Muscle of arm (tissue), 12 donors: ENCODE results near the gene HHIPL1. TPM values are rescaled to one million over a fixed set of nuclear protein-coding genes. Genes with fewer than 3 reads are reported as not detected.

Experiments
- DNase-seq: peaks from one replicate; pipeline ENCODE4 v3.0.0-alpha.2; 2013
- polyA plus RNA-seq, 12 donors: library from polyadenylated mRNA; unstranded; fragments of 120-200 nt; gene quantifications; one replicate each; pipeline ENCODE4 v1.2.1, GENCODE V29; 2013; ENCODE audit not compliant: insufficient read length in 12 of 12

Gene HHIPL1
- polyA plus RNA-seq, 12 donors = 1.2 to 2.2 (median 1.7) TPM; not detected in 1

GRCh38 chr14:99708449-99708848 lies 63.5 kb downstream of the HHIPL1 start:
- DNase-seq = no peak

GRCh38 chr14:99713972-99714371 lies 69.0 kb downstream of the HHIPL1 start:
- no peak for DNase-seq

- DNase-seq = no peak
Observed at GRCh38 chr14:99715266-99716000, 70.5 kb downstream of the HHIPL1 start.

GRCh38 chr14:99716091-99716849 lies 71.3 kb downstream of the HHIPL1 start:
- no peak for DNase-seq

GRCh38 chr14:99716850-99717681 lies 72.1 kb downstream of the HHIPL1 start:
- DNase-seq = no peak

GRCh38 chr14:99717682-99718013 lies 72.7 kb downstream of the HHIPL1 start:
- no peak for DNase-seq

GRCh38 chr14:99718031-99718810 lies 73.3 kb downstream of the HHIPL1 start:
- no peak for DNase-seq

GRCh38 chr14:99718811-99719192 lies 73.9 kb downstream of the HHIPL1 start:
- DNase-seq = no peak

GRCh38 chr14:99720941-99721791 lies 76.2 kb downstream of the HHIPL1 start:
- DNase-seq = no peak

- DNase-seq = no peak
Observed at GRCh38 chr14:99721792-99722516, 77.0 kb downstream of the HHIPL1 start.

- DNase-seq = no peak
Observed at GRCh38 chr14:99722741-99723140, 77.8 kb downstream of the HHIPL1 start.

GRCh38 chr14:99724196-99724891 lies 79.4 kb downstream of the HHIPL1 start:
- no peak for DNase-seq

GRCh38 chr14:99724939-99725773 lies 80.2 kb downstream of the HHIPL1 start:
- DNase-seq = no peak

GRCh38 chr14:99725774-99726537 lies 81.0 kb downstream of the HHIPL1 start:
- no peak for DNase-seq

GRCh38 chr14:99726538-99727095 lies 81.7 kb downstream of the HHIPL1 start:
- no peak for DNase-seq

GRCh38 chr14:99727096-99727870 lies 82.4 kb downstream of the HHIPL1 start:
- DNase-seq = no peak
